Gastroesophageal sphincter (tissue), 4 donors: ENCODE data around the gene GALNT12. TPM values are rescaled to one million over a fixed set of nuclear protein-coding genes. Genes with fewer than 3 reads are reported as not detected.

Experiments
- ATAC-seq: fragments of 150-250 bp; one replicate; pipeline ENCODE4 v1.9.1; 2016; ENCODE audit warnings: mild to moderate bottlenecking, moderate library complexity
- H3K27ac ChIP-seq, 4 donors: fragments of 200-600 bp; sonication (generic) in 3 of 4; 1 replicate in 3 of 4; 2 replicates in 1 of 4; pipeline ENCODE4 v1.5.1; 2016 to 2019
- H3K27me3 ChIP-seq: fragments of 200-600 bp; sonication (generic); one replicate; pipeline ENCODE4 v1.5.1; 2019
- H3K36me3 ChIP-seq, 2 donors: fragments of 200-600 bp; sonication (generic); one replicate each; pipeline ENCODE4 v1.5.1; 2019; ENCODE audit warnings: control low read depth in 1 of 2
- H3K4me1 ChIP-seq, 3 donors: fragments of 200-600 bp; sonication (generic); 1 replicate in 2 of 3; 2 replicates in 1 of 3; pipeline ENCODE4 v1.5.1; 2016 to 2019; ENCODE audit warnings: control low read depth in 2 of 3
- H3K4me3 ChIP-seq, 2 donors: fragments of 200-600 bp; sonication (generic); one replicate each; pipeline ENCODE4 v1.5.1; 2019; ENCODE audit warnings: mild to moderate bottlenecking in 1 of 2, moderate library complexity in 1 of 2
- H3K9me3 ChIP-seq, 3 donors: fragments of 200-600 bp; sonication (generic); one replicate each; pipeline ENCODE4 v1.5.1; 2017 to 2019; ENCODE audit warnings: control low read depth in 2 of 3
- CTCF ChIP-seq, 4 experiments: fragments of 200-600 bp in 2 of 4; fragments of 450-650 bp in 2 of 4; sonication (generic) in 1 of 4; IDR thresholded peaks; one replicate each; pipeline ENCODE4 v1.5.1; 2017 to 2019; ENCODE audit warnings: antibody characterized with exemption in 4 of 4, mild to moderate bottlenecking in 2 of 4, moderate library complexity in 2 of 4
- EP300 ChIP-seq: sonication (generic); formaldehyde crosslinking; IDR thresholded peaks from one replicate; pipeline ENCODE4 v1.6.1; 2017; ENCODE audit warnings: antibody characterized with exemption, mild to moderate bottlenecking
- POLR2A ChIP-seq, 2 donors: fragments of 450-650 bp; IDR thresholded peaks; one replicate each; pipeline ENCODE4 v1.6.1; 2017; ENCODE audit warnings: antibody characterized with exemption in 2 of 2, mild to moderate bottlenecking in 2 of 2, moderate library complexity in 1 of 2
- POLR2AphosphoS5 ChIP-seq: sonication (generic); formaldehyde crosslinking; IDR thresholded peaks from one replicate; pipeline ENCODE4 v1.6.1; 2017; ENCODE audit warnings: antibody characterized with exemption
- WGBS, 2 donors: methylation state at CpG; one replicate each; pipeline ENCODE4 v1.1.5; 2018; ENCODE audit warnings: low coverage in 1 of 2; 5-methylcytosine and 5-hydroxymethylcytosine counted together
- total RNA-seq, 4 donors: library from RNA; depleted of rRNA; stranded (reverse); fragments of >200 nt; gene quantifications; one replicate each; pipeline ENCODE4 v1.1.0, GENCODE V29; 2016

The GALNT12 gene
- total RNA-seq, 4 donors from 2014 or later = 13.7 to 34.6 (median 15.2) TPM

GRCh38 chr9:98790134-98790841, 17.2 kb upstream of the GALNT12 start:
- ATAC-seq = no peak
- TF ChIP-seq EP300 (no peak), CTCF (IDR thresholded peaks at IDR 0.05) (no peak), POLR2AphosphoS5 (no peak), POLR2A (IDR thresholded peaks at IDR 0.05) (no peak)
- Histone ChIP-seq H3K4me1 (peaks cover 0 to 31% (median 7%) of the 10 kb centered on the region in 3 donors), H3K36me3 (peaks cover 0 to 24% of the 10 kb centered on the region in 2 donors), H3K27ac (no peak overlapping the region), H3K4me3 (no peak overlapping the region), H3K27me3 (no peaks in the 10 kb centered on the region), H3K9me3 (no peaks in the 10 kb centered on the region)
- 92% methylated on average over 5 of the region's 25 CpGs; no CpG with 5 or more reads in 1 of the 2 donors for WGBS, 2 donors

GRCh38 chr9:98790842-98791607, 16.4 kb upstream of the GALNT12 start:
- WGBS, 2 donors = 46 to 61% methylated on average over 6 to 8 of the region's 10 CpGs
- Histone ChIP-seq H3K4me3 (no peak overlapping the region), H3K4me1 (peaks cover 0 to 38% (median 7%) of the 10 kb centered on the region in 3 donors), H3K27ac (peak overlapping the region in 2 of 4 donors; percentile 48 to 55), H3K36me3 (peaks cover 0 to 21% of the 10 kb centered on the region in 2 donors), H3K27me3 (no peaks in the 10 kb centered on the region), H3K9me3 (no peaks in the 10 kb centered on the region)
- peak; percentile 78 for TF ChIP-seq POLR2AphosphoS5
- TF ChIP-seq EP300 = no peak
- peak; percentile 98 to 99 (median 98) for TF ChIP-seq CTCF (IDR thresholded peaks at IDR 0.05)
- TF ChIP-seq POLR2A (IDR thresholded peaks at IDR 0.05) = no peak
- ATAC-seq = peak; percentile 95

- Histone ChIP-seq H3K4me1 (peaks cover 0 to 40% (median 7%) of the 10 kb centered on the region in 3 donors), H3K9me3 (no peaks in the 10 kb centered on the region), H3K36me3 (peaks cover 0 to 21% of the 10 kb centered on the region in 2 donors), H3K4me3 (no peak overlapping the region), H3K27ac (peak overlapping the region in 2 of 4 donors; percentile 48 to 55), H3K27me3 (no peaks in the 10 kb centered on the region)
- 83 to 93% methylated on average over 10 to 13 of the region's 18 CpGs for WGBS, 2 donors
- ATAC-seq = no peak
- TF ChIP-seq POLR2A (IDR thresholded peaks at IDR 0.05) (no peak), EP300 (no peak), CTCF (IDR thresholded peaks at IDR 0.05) (no peak), POLR2AphosphoS5 (no peak)
Measured at GRCh38 chr9:98791608-98792490, 15.6 kb upstream of the GALNT12 start.

GRCh38 chr9:98793031-98793430, 14.4 kb upstream of the GALNT12 start:
- H3K4me1 ChIP-seq = peaks cover 0 to 45% (median 7%) of the 10 kb centered on the region in 3 donors
- TF ChIP-seq CTCF (IDR thresholded peaks at IDR 0.05) (no peak), POLR2AphosphoS5 (no peak), POLR2A (IDR thresholded peaks at IDR 0.05) (no peak), EP300 (no peak)
- no peaks in the 10 kb centered on the region for H3K27me3 ChIP-seq
- no peaks in the 10 kb centered on the region for H3K9me3 ChIP-seq
- WGBS, 2 donors = 80 to 100% methylated on average over 1 to 2 of the region's 2 CpGs
- H3K36me3 ChIP-seq = peaks cover 0 to 17% of the 10 kb centered on the region in 2 donors
- no peak for ATAC-seq
- no peak overlapping the region for H3K4me3 ChIP-seq
- no peak overlapping the region for H3K27ac ChIP-seq
